Muscle layer of colon (tissue), 2 donors: ENCODE results near the gene SCART1.
"Not testable (repeated sequence)": the region's sequence is repeated elsewhere in the genome, so short reads cannot be mapped to it uniquely, and the experiment has no call there.

Experiments
- H3K27ac ChIP-seq: one replicate; pipeline ENCODE4 v1.7.0; 2013; ENCODE audit warnings: low read depth, mild to moderate bottlenecking, low read length, moderate library complexity
- H3K27me3 ChIP-seq, 2 donors: one replicate each; pipeline ENCODE4 v1.7.0; 2013; ENCODE audit warnings: low read length in 2 of 2, mild to moderate bottlenecking in 2 of 2; ENCODE audit not compliant: insufficient read depth in 2 of 2, control insufficient read depth in 1 of 2
- H3K36me3 ChIP-seq: one replicate; pipeline ENCODE4 v1.7.0; 2013; ENCODE audit warnings: mild to moderate bottlenecking, low read length; ENCODE audit not compliant: insufficient read depth
- H3K4me1 ChIP-seq: one replicate; pipeline ENCODE4 v1.7.0; 2013; ENCODE audit warnings: mild to moderate bottlenecking, low read length; ENCODE audit not compliant: insufficient read depth
- H3K4me3 ChIP-seq, 2 donors: one replicate each; pipeline ENCODE4 v1.7.0; 2013; ENCODE audit warnings: low read length in 2 of 2, low read depth in 1 of 2, mild to moderate bottlenecking in 1 of 2, moderate library complexity in 1 of 2
- H3K9ac ChIP-seq: one replicate; pipeline ENCODE4 v1.7.0; 2013; ENCODE audit warnings: low read length
- H3K9me3 ChIP-seq: one replicate; pipeline ENCODE4 v1.7.0; 2013; ENCODE audit warnings: mild to moderate bottlenecking, low read length
- donor health status: abdominal sarcoma.
- donor health status: Adenocarcinoma of cecum.

The SCART1 gene

GRCh38 chr10:133484818-133485217, 31.1 kb downstream of the SCART1 start:
- no peak overlapping the region for H3K27ac ChIP-seq
- H3K9me3 ChIP-seq = peaks cover 8% of the 10 kb centered on the region
- H3K27me3 ChIP-seq = no peaks in the 10 kb centered on the region
- H3K36me3 ChIP-seq = no peaks in the 10 kb centered on the region
- H3K9ac ChIP-seq = no peak overlapping the region
- H3K4me3 ChIP-seq = no peak overlapping the region
- H3K4me1 ChIP-seq = no peaks in the 10 kb centered on the region

DNA sequence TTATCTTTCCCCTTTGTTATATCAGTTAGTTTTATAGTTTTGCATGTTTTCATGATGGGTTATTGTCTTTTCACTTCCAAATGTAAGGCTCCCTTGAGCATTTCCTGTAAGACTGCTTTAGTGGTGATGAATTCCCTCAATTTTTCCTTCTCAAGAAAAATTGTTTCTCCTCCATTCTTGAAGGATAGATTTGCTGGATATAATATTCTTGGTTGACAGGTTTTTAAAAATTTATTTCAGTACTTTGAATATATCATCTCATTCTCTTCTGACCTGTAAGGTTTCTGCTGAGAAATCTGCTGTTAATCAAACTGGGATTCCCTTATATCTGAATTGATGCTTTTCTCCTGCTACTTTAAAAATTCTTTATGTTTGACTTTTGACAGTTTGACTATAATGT, 33.3 kb downstream of the SCART1 start:
- Histone ChIP-seq H3K36me3 (no peaks in the 10 kb centered on the region), H3K27me3 (no peaks in the 10 kb centered on the region), H3K4me1 (no peaks in the 10 kb centered on the region), H3K27ac (no peak overlapping the region), H3K9ac (no peak overlapping the region), H3K4me3 (no peak overlapping the region), H3K9me3 (peaks cover 8% of the 10 kb centered on the region)

DNA sequence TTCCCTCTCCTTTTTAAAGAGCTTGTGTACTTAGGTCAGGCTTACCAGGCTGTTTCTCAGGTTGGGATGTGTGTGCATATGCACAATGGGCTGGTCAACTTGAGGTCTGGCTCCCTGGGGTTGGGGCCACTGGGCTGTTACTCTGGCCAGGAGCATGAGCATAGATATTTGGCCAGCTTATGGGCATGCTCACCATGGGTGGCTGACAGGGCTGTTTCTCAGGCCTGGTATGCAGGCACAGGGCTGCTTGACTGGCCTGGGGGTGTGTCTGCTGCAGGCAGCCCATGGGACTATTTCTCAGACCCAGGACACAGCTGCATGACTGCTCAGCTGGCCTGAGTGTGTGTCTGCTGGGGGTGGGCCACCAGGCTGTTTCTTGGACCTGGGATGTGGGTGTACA, 34.6 kb downstream of the SCART1 start:
- Histone ChIP-seq H3K27ac (no peak overlapping the region), H3K4me1 (no peaks in the 10 kb centered on the region), H3K27me3 (no peaks in the 10 kb centered on the region), H3K4me3 (no peak overlapping the region), H3K36me3 (no peaks in the 10 kb centered on the region), H3K9me3 (peaks cover 8% of the 10 kb centered on the region), H3K9ac (no peak overlapping the region)

DNA sequence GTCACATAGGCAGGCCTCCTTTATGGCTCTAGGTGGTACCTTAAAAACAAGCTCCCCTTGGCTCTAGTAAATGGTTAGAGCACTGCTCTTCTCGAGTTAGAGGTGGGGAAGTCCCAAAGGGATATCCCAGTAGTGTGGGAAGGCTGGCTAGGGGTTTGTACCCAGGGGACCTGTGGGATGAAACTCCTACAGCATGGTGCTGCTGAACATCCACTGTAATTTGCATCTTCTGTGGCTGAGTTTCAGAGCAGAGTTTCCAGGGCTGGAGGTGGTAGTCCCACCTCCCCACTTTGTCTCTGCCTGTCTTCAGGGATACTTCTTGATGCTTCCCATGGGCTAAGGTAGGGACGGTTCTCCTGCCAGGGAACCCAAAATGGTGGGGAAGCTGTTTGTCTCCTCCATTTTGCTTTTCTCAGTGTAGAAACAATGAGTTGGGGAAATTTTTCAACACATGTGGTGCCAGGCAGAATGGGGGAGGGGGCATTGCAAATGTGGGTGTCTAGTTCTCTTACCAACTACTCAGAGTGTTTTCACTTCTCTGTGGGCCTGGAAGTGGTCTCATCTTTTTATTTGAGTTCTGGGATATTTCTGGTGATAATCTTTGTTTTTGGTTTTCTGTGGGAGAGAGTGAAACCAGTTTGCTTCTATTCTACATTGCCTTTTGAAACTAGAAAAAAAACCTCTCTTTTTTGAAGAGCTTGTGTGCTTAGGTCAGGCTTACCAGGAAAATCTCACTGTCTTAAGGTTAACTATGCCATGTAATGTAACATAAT, 36.3 kb downstream of the SCART1 start:
- Histone ChIP-seq H3K27ac (no peak overlapping the region), H3K4me3 (no peak overlapping the region), H3K27me3 (no peaks in the 10 kb centered on the region), H3K9me3 (peaks cover 8% of the 10 kb centered on the region), H3K9ac (no peak overlapping the region), H3K36me3 (no peaks in the 10 kb centered on the region), H3K4me1 (no peaks in the 10 kb centered on the region)

DNA sequence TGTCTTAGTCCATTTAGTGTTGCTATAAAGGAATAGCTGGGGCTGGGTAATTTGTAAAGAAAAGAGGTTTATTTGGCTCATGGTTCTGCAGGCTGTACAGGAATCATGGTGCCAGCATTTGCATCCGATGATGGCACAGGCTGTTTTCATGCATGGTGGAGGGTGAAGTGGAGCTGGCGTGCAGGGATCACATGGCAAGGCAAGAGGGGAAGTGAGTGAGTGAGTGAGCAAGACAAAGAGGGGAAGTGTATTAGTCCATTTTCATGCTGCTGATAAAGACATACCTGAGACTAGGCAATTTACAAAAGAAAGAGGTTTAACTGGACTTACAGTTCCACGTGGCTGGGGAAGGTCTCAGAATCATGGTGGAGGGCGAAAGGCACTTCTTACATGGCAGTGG, 39.8 kb downstream of the SCART1 start:
- H3K27me3 ChIP-seq, H3K9ac ChIP-seq, H3K9me3 ChIP-seq, H3K36me3 ChIP-seq, H3K4me1 ChIP-seq, H3K4me3 ChIP-seq, H3K27ac ChIP-seq: not testable (repeated sequence)

- H3K9ac ChIP-seq, H3K36me3 ChIP-seq, H3K27ac ChIP-seq, H3K27me3 ChIP-seq, H3K9me3 ChIP-seq, H3K4me3 ChIP-seq, H3K4me1 ChIP-seq: not testable (repeated sequence)
Measured at GRCh38 chr10:133497363-133497762, 43.6 kb downstream of the SCART1 start.

DNA sequence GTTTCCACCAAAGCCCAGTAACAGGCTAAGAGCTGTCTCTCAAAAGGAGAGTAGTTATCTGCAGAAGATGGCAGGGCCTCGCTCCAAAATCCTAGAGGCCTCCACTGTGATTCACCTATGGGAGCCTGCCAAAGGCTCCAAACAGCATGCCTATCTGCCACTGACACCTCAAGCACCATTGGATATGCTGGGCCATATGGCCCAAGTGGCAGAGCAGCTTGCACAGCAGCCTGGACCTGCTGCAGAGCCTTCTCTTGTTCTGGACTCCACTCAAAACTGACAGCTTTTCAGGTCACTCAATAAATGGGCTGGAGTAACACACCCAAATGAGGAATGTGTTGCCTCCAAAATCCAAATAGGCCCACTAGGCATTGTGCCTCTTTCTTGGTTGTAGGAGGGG, 45.4 kb downstream of the SCART1 start:
- H3K9ac ChIP-seq, H3K36me3 ChIP-seq, H3K27me3 ChIP-seq, H3K4me3 ChIP-seq, H3K27ac ChIP-seq, H3K9me3 ChIP-seq, H3K4me1 ChIP-seq: not testable (repeated sequence)

- H3K4me1 ChIP-seq, H3K27me3 ChIP-seq, H3K4me3 ChIP-seq, H3K9me3 ChIP-seq, H3K36me3 ChIP-seq, H3K9ac ChIP-seq, H3K27ac ChIP-seq: not testable (repeated sequence)
Measured at GRCh38 chr10:133500897-133501296, 47.2 kb downstream of the SCART1 start.

DNA sequence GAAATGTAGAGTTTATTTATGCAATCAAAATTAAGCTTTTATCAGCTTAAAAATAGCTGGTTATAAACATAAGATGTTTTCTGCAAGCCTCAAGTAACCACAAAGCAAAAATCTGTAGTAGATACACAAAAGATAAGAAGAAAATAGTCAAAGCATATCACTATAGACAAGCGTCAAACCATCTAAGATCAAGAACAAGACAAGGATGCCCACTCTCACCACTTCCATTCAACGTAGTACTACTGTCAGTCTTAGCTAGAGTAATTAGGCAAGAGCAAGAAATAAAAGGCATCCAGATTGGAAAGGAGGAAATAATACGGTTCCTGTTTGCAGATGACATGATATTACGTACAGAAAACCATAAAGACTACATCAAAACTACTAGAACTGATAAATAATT, 56.0 kb downstream of the SCART1 start:
- no peaks in the 10 kb centered on the region for H3K4me1 ChIP-seq
- H3K27me3 ChIP-seq = no peaks in the 10 kb centered on the region
- H3K4me3 ChIP-seq = no peak overlapping the region
- peaks cover 7% of the 10 kb centered on the region for H3K9me3 ChIP-seq
- H3K27ac ChIP-seq = no peak overlapping the region
- no peak overlapping the region for H3K9ac ChIP-seq
- no peaks in the 10 kb centered on the region for H3K36me3 ChIP-seq

DNA sequence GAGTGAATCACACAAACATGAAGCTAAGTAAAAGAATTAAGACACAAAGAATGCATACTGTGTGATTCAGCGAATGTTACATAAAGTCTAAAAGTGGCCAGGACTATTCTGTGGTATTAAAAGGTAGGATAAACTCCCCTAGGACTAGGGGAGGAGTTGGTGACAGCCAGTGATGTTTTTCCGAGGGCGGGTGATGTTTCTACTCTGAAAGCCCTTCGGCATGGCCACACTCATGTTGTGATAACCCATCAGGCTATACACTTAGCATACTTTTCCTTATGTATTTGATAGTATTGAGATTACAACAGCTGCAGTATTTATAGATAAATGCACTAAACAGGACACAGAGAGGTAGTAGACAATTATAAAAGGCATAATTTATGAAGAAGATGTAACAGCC, 57.7 kb downstream of the SCART1 start:
- Histone ChIP-seq H3K27me3 (no peaks in the 10 kb centered on the region), H3K9ac (no peak overlapping the region), H3K27ac (no peak overlapping the region), H3K4me3 (no peak overlapping the region), H3K9me3 (peaks cover 7% of the 10 kb centered on the region), H3K36me3 (no peaks in the 10 kb centered on the region), H3K4me1 (no peaks in the 10 kb centered on the region)

DNA sequence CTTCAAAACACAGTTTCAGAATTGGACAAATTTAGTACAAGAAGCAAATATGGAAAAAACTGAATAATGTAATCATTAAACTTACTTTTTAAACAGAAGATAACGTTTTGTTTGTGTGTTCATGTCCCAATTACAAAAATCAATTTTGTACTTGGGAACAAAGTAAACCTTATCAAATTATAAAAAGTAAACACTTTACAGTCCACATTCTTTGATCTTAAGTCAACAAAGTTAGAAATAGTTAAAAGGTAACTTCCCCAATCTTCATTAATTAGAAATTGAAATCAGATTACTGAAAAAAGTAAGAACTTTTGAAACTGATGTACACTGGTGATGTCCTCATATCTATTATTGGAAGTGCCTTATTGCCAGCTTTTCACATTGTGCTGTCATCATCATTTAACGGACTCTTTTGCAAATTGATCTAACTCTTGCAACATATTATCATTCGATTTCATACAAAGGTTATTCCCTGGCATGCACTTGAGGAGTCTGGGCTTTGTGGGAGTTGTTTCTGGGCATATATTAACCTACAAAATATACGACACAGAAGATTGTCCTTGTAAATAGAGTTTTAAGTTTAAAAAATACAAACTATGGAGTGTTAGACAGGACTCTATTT, 58.3 kb downstream of the SCART1 start:
- H3K4me3 ChIP-seq = no peak overlapping the region
- H3K4me1 ChIP-seq = no peaks in the 10 kb centered on the region
- H3K27me3 ChIP-seq = no peaks in the 10 kb centered on the region
- H3K9me3 ChIP-seq = peaks cover 7% of the 10 kb centered on the region
- H3K9ac ChIP-seq = no peak overlapping the region
- H3K27ac ChIP-seq = no peak overlapping the region
- H3K36me3 ChIP-seq = no peaks in the 10 kb centered on the region

DNA sequence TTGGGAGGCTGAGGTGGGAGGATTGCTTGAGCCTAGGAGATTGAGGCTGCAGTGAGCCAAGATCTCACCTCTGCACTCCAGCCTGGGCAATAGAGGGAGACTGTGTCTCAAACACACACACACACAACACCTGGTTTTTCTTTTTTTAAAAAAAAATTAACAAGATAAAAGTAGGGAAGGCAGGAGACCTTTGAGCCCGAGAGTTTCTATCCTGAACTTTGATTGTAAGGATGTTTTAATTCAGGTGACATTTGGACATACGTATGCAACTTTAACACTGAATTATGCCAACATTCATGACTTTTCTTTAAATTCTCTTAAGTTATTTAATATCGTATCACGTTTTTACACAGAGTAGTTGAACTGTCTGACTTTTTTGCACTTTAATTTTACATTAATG, 61.7 kb downstream of the SCART1 start:
- no peak overlapping the region for H3K9ac ChIP-seq
- H3K27me3 ChIP-seq = no peaks in the 10 kb centered on the region
- H3K4me3 ChIP-seq = no peak overlapping the region
- no peak overlapping the region for H3K27ac ChIP-seq
- H3K9me3 ChIP-seq = no peaks in the 10 kb centered on the region
- no peaks in the 10 kb centered on the region for H3K36me3 ChIP-seq
- H3K4me1 ChIP-seq = no peaks in the 10 kb centered on the region
